GM12891 (cell line): Measurements from ENCODE around the gene ARL6IP6.
"Not testable (repeated sequence)": the region's sequence is repeated elsewhere in the genome, so short reads cannot be mapped to it uniquely, and the experiment has no call there.

Experiments used
- DNase-seq: peaks from one replicate; pipeline ENCODE4 v3.0.0; 2011; ENCODE audit warnings: low spot score; ENCODE audit not compliant: insufficient read length
- FAIRE-seq: peaks from 2 replicates; lab custom pipeline; 2011; peaks lifted over from hg19 to GRCh38; lab: Jason Lieb, UNC
- PAX5 ChIP-seq: IDR thresholded peaks from 2 replicates; pipeline ENCODE4 v1.6.1; 2011; ENCODE audit warnings: low read length, moderate library complexity, mild to moderate bottlenecking; ENCODE audit not compliant: insufficient read depth, severe bottlenecking
- POLR2A ChIP-seq: IDR thresholded peaks from 2 replicates; pipeline ENCODE4 v1.6.1; 2011; ENCODE audit warnings: low read depth, low read length, control low read depth
- POLR2AphosphoS5 ChIP-seq: IDR thresholded peaks from 2 replicates; pipeline ENCODE4 v1.6.1; 2011; ENCODE audit warnings: low read depth, low read length, control low read depth
- POU2F2 ChIP-seq: IDR thresholded peaks from 2 replicates; pipeline ENCODE4 v1.6.1; 2011; ENCODE audit warnings: low read depth, mild to moderate bottlenecking, control low read depth, low read length, moderate library complexity
- SPI1 ChIP-seq: IDR thresholded peaks from 2 replicates; pipeline ENCODE4 v1.6.1; 2011; ENCODE audit warnings: low read depth, low read length, control low read depth
- TAF1 ChIP-seq: IDR thresholded peaks from 2 replicates; pipeline ENCODE4 v1.6.1; 2011; ENCODE audit warnings: low read depth, low read length, control low read depth

The ARL6IP6 gene

GRCh38 chr2:152755029-152755428 is 36.6 kb downstream of the ARL6IP6 start:
- no peak for TF ChIP-seq POLR2AphosphoS5
- no peak for TF ChIP-seq POU2F2
- no peak for TF ChIP-seq PAX5
- no peak for TF ChIP-seq SPI1
- TF ChIP-seq TAF1 = no peak
- TF ChIP-seq POLR2A = no peak
- DNase-seq = no peak
- peak; percentile 94 for FAIRE-seq

GRCh38 chr2:152759290-152760072 is 41.1 kb downstream of the ARL6IP6 start:
- DNase-seq (no peak), FAIRE-seq (no peak)
- no peak for TF ChIP-seq POLR2A

DNA sequence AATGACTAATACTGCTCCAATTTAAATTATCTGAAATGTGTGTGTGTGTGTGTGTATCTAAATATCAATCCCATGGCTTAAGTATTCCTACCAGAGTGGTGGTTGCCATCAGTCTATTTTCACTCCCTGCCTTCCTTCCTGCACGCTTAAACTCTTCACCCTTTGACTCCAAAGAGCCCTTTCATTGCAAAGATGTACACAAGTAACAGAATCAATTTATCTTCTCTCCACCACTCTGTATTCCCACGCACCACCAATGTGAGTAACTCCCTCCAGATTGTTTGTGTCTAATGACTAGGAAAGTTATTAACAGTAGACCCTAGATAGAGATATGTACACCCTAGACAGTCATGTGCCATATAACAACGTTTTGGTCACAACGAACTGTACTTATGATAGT is 42.8 kb downstream of the ARL6IP6 start:
- TF ChIP-seq POLR2AphosphoS5 (no peak), POU2F2 (no peak), SPI1 (no peak), TAF1 (no peak), POLR2A (no peak)
- no peak for FAIRE-seq
- no peak for DNase-seq

DNA sequence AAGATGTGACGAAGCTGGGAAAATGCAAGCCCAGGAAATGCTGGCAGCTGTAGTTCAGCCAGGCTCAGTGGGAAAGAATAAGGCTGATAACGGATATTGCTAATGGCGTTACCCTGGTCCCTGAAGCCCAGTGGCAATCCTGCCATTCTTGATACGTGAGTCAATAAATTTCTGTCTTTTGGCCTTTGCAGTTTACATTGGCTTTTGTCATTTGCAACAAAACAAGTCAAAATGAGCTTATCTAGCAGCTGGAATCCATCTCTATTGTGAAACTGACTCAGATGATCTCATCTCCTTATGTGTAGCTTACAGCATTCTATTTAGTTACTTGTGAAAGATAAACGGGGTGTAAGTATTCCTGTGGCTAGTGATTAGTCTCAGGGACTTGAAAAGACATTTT is 43.8 kb downstream of the ARL6IP6 start:
- FAIRE-seq (no peak), DNase-seq (no peak)

DNA sequence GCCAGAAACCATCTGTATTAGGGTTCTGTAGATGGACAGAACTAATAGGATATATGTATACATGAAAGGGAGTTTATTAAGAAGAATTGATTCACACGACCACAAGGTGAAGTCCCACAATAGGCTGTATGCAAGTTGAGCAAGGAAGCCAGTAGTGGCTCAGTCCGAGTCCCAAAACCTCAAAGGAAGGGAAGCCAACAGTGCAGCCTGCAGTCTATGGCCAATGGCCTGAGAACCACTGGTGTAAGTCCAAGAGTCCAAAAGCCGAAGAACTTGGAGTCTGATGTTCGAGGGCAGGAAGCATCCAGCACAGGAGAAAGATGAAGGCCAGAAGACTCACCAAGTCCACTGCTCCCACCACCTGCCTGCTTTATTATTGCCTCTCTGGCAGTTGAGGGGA is 44.8 kb downstream of the ARL6IP6 start:
- FAIRE-seq, DNase-seq: not testable (repeated sequence)

More for the DNA sequence above, 43.8 kb downstream of the ARL6IP6 start:
- TF ChIP-seq POLR2AphosphoS5 = no peak
- no peak for TF ChIP-seq TAF1
- TF ChIP-seq POU2F2 = no peak
- TF ChIP-seq POLR2A = no peak
- TF ChIP-seq PAX5 = no peak
- no peak for TF ChIP-seq SPI1

GRCh38 chr2:152763651-152764050 is 45.2 kb downstream of the ARL6IP6 start:
- FAIRE-seq (no peak), DNase-seq (no peak)
- no peak for TF ChIP-seq POU2F2
- no peak for TF ChIP-seq PAX5
- no peak for TF ChIP-seq POLR2A
- TF ChIP-seq SPI1 = no peak
- no peak for TF ChIP-seq POLR2AphosphoS5
- TF ChIP-seq TAF1 = no peak

DNA sequence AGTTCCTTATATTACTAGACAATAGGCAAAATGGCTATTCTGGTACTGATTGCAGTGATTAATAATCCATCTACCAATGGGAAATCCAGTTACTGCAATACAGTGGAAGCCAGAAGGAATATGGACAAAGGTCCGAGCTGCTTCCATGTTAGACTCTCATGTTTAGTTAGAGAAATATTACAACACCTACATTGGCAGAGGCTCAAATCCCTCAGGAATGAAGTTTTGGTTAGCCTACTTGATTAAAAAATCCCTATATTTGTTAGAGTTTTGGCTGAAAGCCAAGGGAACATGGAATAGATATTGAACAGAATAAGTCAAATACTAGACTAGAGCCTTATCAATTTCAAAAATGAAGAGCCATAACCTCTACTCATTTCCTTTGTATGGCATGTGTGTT is 48.5 kb downstream of the ARL6IP6 start:
- FAIRE-seq = no peak
- TF ChIP-seq POLR2AphosphoS5 = no peak
- TF ChIP-seq POLR2A = no peak
- TF ChIP-seq POU2F2 = no peak
- TF ChIP-seq PAX5 = no peak
- no peak for TF ChIP-seq TAF1
- no peak for TF ChIP-seq SPI1
- no peak for DNase-seq

- no peak for TF ChIP-seq TAF1
- no peak for TF ChIP-seq POLR2A
- TF ChIP-seq POLR2AphosphoS5 = no peak
- TF ChIP-seq POU2F2 = no peak
- FAIRE-seq = no peak
- no peak for DNase-seq
These were observed 62.8 kb downstream of the ARL6IP6 start for GRCh38 chr2:152781175-152781574.

GRCh38 chr2:152782171-152782570 is 63.8 kb downstream of the ARL6IP6 start:
- TF ChIP-seq POLR2AphosphoS5 (no peak), TAF1 (no peak), PAX5 (no peak), POU2F2 (no peak), POLR2A (no peak), SPI1 (no peak)
- FAIRE-seq (no peak), DNase-seq (no peak)

GRCh38 chr2:152790883-152791282 is 72.5 kb downstream of the ARL6IP6 start:
- FAIRE-seq (no peak), DNase-seq (no peak)
- TF ChIP-seq POLR2A = no peak
- TF ChIP-seq PAX5 = no peak
- no peak for TF ChIP-seq TAF1
- no peak for TF ChIP-seq SPI1
- no peak for TF ChIP-seq POLR2AphosphoS5
- TF ChIP-seq POU2F2 = no peak
